ENCODE data around the gene TIMP3.

DNA sequence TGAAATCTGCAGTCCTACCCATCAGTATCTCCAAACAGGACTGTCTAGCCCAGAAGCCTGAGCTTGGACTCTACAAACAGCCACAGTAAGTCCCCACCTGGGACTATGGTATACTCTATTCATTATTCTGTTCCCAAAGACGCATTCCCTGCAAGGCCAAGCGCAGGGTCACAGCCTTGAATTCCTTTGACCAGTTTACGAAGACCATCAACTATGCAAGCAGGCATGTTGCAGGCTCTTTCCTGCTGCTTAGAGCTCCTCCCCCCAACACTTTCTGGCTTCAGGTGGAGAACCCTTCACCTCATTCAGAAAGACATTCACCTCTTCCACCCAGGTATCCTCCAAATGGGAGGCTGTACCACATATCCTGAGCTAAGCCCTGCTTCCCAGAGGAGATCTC is 62.5 kb downstream of the TIMP3 start:
- TF ChIP-seq, protein P1, sequence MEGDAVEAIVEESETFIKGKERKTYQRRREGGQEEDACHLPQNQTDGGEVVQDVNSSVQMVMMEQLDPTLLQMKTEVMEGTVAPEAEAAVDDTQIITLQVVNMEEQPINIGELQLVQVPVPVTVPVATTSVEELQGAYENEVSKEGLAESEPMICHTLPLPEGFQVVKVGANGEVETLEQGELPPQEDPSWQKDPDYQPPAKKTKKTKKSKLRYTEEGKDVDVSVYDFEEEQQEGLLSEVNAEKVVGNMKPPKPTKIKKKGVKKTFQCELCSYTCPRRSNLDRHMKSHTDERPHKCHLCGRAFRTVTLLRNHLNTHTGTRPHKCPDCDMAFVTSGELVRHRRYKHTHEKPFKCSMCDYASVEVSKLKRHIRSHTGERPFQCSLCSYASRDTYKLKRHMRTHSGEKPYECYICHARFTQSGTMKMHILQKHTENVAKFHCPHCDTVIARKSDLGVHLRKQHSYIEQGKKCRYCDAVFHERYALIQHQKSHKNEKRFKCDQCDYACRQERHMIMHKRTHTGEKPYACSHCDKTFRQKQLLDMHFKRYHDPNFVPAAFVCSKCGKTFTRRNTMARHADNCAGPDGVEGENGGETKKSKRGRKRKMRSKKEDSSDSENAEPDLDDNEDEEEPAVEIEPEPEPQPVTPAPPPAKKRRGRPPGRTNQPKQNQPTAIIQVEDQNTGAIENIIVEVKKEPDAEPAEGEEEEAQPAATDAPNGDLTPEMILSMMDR (IDR thresholded peaks at IDR 0.05; ENCODE audit: poor library complexity, severe bottlenecking), result no peak
- TF ChIP-seq RAD21 (conservative IDR thresholded peaks at IDR 0.05) (no peak), POLR2AphosphoS5 (IDR thresholded peaks at IDR 0.05) (no peak), EP300 (conservative IDR thresholded peaks at IDR 0.05; ENCODE audit: poor library complexity, severe bottlenecking) (no peak)
